ENCODE data around the gene HSPG2. TPM values are rescaled to one million over a fixed set of nuclear protein-coding genes. Genes with fewer than 3 reads are reported as not detected.

Gene HSPG2
- total and polyA plus RNA-seq, 10 of the 15 experiments (the other 5 are each of a cell fraction or from before 2014, with no cell fraction given) = 0.30 to 3.4 (median 0.73) TPM; not detected in 2

DNA sequence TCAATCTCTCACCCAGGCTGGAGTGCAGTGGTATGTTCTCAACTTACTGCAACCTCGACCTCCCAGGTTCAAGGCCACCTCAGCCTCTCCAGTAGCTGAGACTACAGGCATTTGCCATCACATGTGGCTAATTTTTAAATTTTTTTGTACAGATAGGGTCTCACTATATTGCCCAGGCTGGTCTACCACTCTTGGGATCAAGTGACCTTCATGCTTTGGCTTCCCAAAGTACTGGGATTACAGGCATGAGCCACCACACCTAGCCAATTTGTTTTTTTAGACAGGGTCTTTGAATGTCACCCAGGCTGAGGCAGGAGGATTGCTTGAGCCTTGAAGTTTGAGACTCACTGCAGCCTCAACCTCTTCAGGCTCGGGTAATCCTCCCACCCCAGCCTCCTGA, 144.0 kb downstream of the HSPG2 start:
- no TSS peak for BruUV-seq (replicated peaks)
- ATAC-seq (no peak), FAIRE-seq (no peak), DNase-seq (ENCODE audit: low read depth, low spot score) (no peak)
- Histone ChIP-seq H3K9me3 (replicated peaks; ENCODE audit: control insufficient read depth, insufficient read depth, low read length) (peaks cover 10% of the 10 kb centered on the region; the same call in 2 of the 3 replicates), H3K27me3 (replicated peaks in 1 of 2; ENCODE audit: control insufficient read depth in 2 of 2, insufficient read depth in 2 of 2, low read length in 1 of 2) (no peaks in the 10 kb centered on the region), H3K4me1 (ENCODE audit: control insufficient read depth, insufficient read depth, low read length) (peaks cover 15% of the 10 kb centered on the region), H3K36me3 (ENCODE audit: control insufficient read depth in 2 of 2, insufficient read depth in 2 of 2, low read length in 1 of 2) (no peaks in the 10 kb centered on the region), H3K4me3 (no peak overlapping the region), H3K27ac (ENCODE audit: control insufficient read depth, insufficient read depth) (no peak overlapping the region), H4K20me1 (ENCODE audit: control insufficient read depth, insufficient read depth) (no peaks in the 10 kb centered on the region), H2AFZ (ENCODE audit: control insufficient read depth, low read depth, low read length) (no peak overlapping the region), H3K4me2 (ENCODE audit: control insufficient read depth, insufficient read depth) (no peak overlapping the region), H3K9ac (ENCODE audit: control insufficient read depth, insufficient read depth, low read length) (no peak overlapping the region), H3K79me2 (ENCODE audit: control insufficient read depth, insufficient read depth, low read length) (no peaks in the 10 kb centered on the region)
- in situ Hi-C loops (cut with MboI) = loop anchor here (25.0 kb wide), 1 partner anchor 1794 kb away; no protein-coding TSS in a partner anchor
- RAD21 ChIA-PET (ENCODE audit: unreplicated experiment) = no interaction called here
- TF ChIP-seq LARP7 (IDR thresholded peaks at IDR 0.05) (no peak), YY1 (IDR thresholded peaks at IDR 0.05; ENCODE audit: low read depth, low read length) (no peak), POLR2A (IDR thresholded peaks at IDR 0.05; ENCODE audit: low read depth, low read length) (no peak)
- 45% methylated on average over 2 of the region's 2 CpGs for WGBS (ENCODE audit: insufficient coverage, insufficient replicate concordance, low lambda C conversion rate, missing lambda C conversion rate)
- SMC1A ChIA-PET (ENCODE audit: uncharacterized antibody, unreplicated experiment) = interaction anchor here (1.1 to 1.6 kb wide), 2 partner anchors 11 to 30 kb away, joined by 3 to 5 read pairs; partner anchors contain the start of gene USP48
- CTCF ChIA-PET = interaction anchor here (0.9 kb wide), 1 partner anchor 75 kb away, joined by 3 read pairs; no protein-coding TSS in a partner anchor
- POLR2A ChIA-PET = no interaction called here
- intact Hi-C loops (cut with micrococcal nuclease; ENCODE audit: unreplicated experiment) = loop anchor here (5.0 kb wide), 1 partner anchor 74 kb away; no protein-coding TSS in a partner anchor

DNA sequence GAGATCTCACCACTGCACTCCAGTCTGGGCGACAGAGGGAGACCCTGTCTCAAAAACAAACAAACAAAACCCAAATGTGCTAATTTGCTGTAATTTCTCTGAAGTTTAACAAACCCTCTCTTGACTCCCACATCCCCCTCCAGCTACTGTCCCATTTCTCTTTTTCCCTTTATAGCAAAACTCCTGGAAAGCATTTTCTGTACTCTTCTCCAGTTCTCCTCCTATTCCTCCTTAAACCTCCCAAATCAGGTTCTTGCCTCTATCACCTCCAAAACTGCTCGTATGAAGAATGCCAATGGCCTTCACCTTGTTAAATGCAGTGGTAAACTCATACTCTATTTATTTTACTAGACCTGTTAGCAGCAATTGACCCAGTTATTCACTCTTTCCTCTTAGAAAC, 150.5 kb downstream of the HSPG2 start:
- ChIA-PET CTCF (interaction anchor here (0.7 kb wide), 1 partner anchor 14 kb away, joined by 3 read pairs; no protein-coding TSS in a partner anchor), RAD21 (ENCODE audit: unreplicated experiment) (no interaction called here), POLR2A (interaction anchor here (0.6 kb wide), 2 partner anchors 35 to 456 kb away, joined by 3 to 8 read pairs; no protein-coding TSS in a partner anchor), SMC1A (ENCODE audit: uncharacterized antibody, unreplicated experiment) (no interaction called here)
- no peak overlapping the region for H3K27ac ChIP-seq (ENCODE audit: control insufficient read depth, insufficient read depth)
- BruUV-seq (replicated peaks) = no TSS peak
- H3K36me3 ChIP-seq (ENCODE audit: control insufficient read depth in 2 of 2, insufficient read depth in 2 of 2, low read length in 1 of 2) = no peaks in the 10 kb centered on the region
- H3K27me3 ChIP-seq (replicated peaks in 1 of 2; ENCODE audit: control insufficient read depth in 2 of 2, insufficient read depth in 2 of 2, low read length in 1 of 2) = no peaks in the 10 kb centered on the region
- H3K9ac ChIP-seq (ENCODE audit: control insufficient read depth, insufficient read depth, low read length) = no peak overlapping the region
- 84% methylated on average over 2 of the region's 2 CpGs for WGBS (ENCODE audit: insufficient coverage, insufficient replicate concordance, low lambda C conversion rate, missing lambda C conversion rate)
- ATAC-seq = no peak
- H4K20me1 ChIP-seq (ENCODE audit: control insufficient read depth, insufficient read depth) = no peaks in the 10 kb centered on the region
- peaks cover 17% of the 10 kb centered on the region for H3K79me2 ChIP-seq (ENCODE audit: control insufficient read depth, insufficient read depth, low read length)
- in situ Hi-C loops (cut with MboI) (loop anchor here (25.0 kb wide), 1 partner anchor 1801 kb away; no protein-coding TSS in a partner anchor), intact Hi-C loops (cut with micrococcal nuclease; ENCODE audit: unreplicated experiment) (loop anchor here (10.0 kb wide), 1 partner anchor 178 kb away; no protein-coding TSS in a partner anchor)
- no peak overlapping the region for H3K4me3 ChIP-seq
- no peaks in the 10 kb centered on the region; the same call in 2 of the 3 replicates for H3K9me3 ChIP-seq (replicated peaks; ENCODE audit: control insufficient read depth, insufficient read depth, low read length)
- FAIRE-seq = no peak
- H2AFZ ChIP-seq (ENCODE audit: control insufficient read depth, low read depth, low read length) = no peak overlapping the region
- DNase-seq (ENCODE audit: low read depth, low spot score) = no peak
- H3K4me1 ChIP-seq (ENCODE audit: control insufficient read depth, insufficient read depth, low read length) = peaks cover 11% of the 10 kb centered on the region
- H3K4me2 ChIP-seq (ENCODE audit: control insufficient read depth, insufficient read depth) = no peak overlapping the region
- TF ChIP-seq EZH2 (IDR thresholded peaks at IDR 0.05; ENCODE audit: borderline replicate concordance, control insufficient read depth, low read depth, low read length) (no peak), FOS (IDR thresholded peaks at IDR 0.05; ENCODE audit: borderline replicate concordance, extremely low read depth, insufficient read length) (no peak), NR2C2 (IDR thresholded peaks at IDR 0.05; ENCODE audit: borderline replicate concordance, control insufficient read depth, insufficient read length, low read depth) (no peak), NFYA (IDR thresholded peaks at IDR 0.05; ENCODE audit: borderline replicate concordance, low read depth, low read length) (no peak), ZSCAN29 (IDR thresholded peaks at IDR 0.05) (no peak), TAF1 (IDR thresholded peaks at IDR 0.05; ENCODE audit: borderline replicate concordance, low read depth, low read length) (no peak)
- TF ChIP-seq, protein P1, sequence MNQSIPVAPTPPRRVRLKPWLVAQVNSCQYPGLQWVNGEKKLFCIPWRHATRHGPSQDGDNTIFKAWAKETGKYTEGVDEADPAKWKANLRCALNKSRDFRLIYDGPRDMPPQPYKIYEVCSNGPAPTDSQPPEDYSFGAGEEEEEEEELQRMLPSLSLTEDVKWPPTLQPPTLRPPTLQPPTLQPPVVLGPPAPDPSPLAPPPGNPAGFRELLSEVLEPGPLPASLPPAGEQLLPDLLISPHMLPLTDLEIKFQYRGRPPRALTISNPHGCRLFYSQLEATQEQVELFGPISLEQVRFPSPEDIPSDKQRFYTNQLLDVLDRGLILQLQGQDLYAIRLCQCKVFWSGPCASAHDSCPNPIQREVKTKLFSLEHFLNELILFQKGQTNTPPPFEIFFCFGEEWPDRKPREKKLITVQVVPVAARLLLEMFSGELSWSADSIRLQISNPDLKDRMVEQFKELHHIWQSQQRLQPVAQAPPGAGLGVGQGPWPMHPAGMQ (IDR thresholded peaks at IDR 0.05; ENCODE audit: borderline replicate concordance) = no peak
- TF ChIP-seq, protein P2, sequence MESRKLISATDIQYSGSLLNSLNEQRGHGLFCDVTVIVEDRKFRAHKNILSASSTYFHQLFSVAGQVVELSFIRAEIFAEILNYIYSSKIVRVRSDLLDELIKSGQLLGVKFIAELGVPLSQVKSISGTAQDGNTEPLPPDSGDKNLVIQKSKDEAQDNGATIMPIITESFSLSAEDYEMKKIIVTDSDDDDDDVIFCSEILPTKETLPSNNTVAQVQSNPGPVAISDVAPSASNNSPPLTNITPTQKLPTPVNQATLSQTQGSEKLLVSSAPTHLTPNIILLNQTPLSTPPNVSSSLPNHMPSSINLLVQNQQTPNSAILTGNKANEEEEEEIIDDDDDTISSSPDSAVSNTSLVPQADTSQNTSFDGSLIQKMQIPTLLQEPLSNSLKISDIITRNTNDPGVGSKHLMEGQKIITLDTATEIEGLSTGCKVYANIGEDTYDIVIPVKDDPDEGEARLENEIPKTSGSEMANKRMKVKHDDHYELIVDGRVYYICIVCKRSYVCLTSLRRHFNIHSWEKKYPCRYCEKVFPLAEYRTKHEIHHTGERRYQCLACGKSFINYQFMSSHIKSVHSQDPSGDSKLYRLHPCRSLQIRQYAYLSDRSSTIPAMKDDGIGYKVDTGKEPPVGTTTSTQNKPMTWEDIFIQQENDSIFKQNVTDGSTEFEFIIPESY (IDR thresholded peaks at IDR 0.05) = no peak
- TF ChIP-seq, protein P3, sequence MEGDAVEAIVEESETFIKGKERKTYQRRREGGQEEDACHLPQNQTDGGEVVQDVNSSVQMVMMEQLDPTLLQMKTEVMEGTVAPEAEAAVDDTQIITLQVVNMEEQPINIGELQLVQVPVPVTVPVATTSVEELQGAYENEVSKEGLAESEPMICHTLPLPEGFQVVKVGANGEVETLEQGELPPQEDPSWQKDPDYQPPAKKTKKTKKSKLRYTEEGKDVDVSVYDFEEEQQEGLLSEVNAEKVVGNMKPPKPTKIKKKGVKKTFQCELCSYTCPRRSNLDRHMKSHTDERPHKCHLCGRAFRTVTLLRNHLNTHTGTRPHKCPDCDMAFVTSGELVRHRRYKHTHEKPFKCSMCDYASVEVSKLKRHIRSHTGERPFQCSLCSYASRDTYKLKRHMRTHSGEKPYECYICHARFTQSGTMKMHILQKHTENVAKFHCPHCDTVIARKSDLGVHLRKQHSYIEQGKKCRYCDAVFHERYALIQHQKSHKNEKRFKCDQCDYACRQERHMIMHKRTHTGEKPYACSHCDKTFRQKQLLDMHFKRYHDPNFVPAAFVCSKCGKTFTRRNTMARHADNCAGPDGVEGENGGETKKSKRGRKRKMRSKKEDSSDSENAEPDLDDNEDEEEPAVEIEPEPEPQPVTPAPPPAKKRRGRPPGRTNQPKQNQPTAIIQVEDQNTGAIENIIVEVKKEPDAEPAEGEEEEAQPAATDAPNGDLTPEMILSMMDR (IDR thresholded peaks at IDR 0.05 in 2 of 3, conservative IDR thresholded peaks at IDR 0.05 in 1 of 3; ENCODE audit: control insufficient read depth in 2 of 3, extremely low read depth in 1 of 3, insufficient read depth in 1 of 3, low read depth in 3 of 3, low read length in 3 of 3) = no peak

Data from GM12878 (cell line).